MCF 10A (cell line): Measurements from ENCODE around the gene ANAPC2. TPM values are rescaled to one million over a fixed set of nuclear protein-coding genes. Genes with fewer than 3 reads are reported as not detected.
A peak's percentile ranks its signal among the peaks of the same experiment; 100 is the strongest.

Experiments used
- BruUV-seq: library from RNA; stranded (reverse); fragments of 400-500 nt; replicated peaks from 2 replicates; lab custom pipeline; 2021; lab: Mats Ljungman, UMichigan
- CTCF ChIA-PET: fragments of 300-600 bp; sonication (Branson Sonifier 250); formaldehyde crosslinking; extraction: SDS; loops from one replicate; lab custom pipeline; 2021; ENCODE audit warnings: antibody characterized with exemption, inconsistent platforms; lab: Yijun Ruan, JAX
- POLR2A ChIA-PET: fragments of 300-600, 350-650 bp; sonication (Branson Sonifier 250); formaldehyde crosslinking; extraction: SDS; loops from one replicate; lab custom pipeline; 2020; ENCODE audit warnings: antibody characterized with exemption, inconsistent platforms; lab: Yijun Ruan, JAX
- DNase-seq: peaks from one replicate; pipeline ENCODE4 v3.0.0-alpha.2; 2018; ENCODE audit not compliant: unreplicated experiment
- H3K27ac Mint-ChIP-seq: one replicate; pipeline ENCODE4 v1.8.0; 2022; ENCODE audit warnings: mild to moderate bottlenecking, low read depth, mixed read lengths; ENCODE audit not compliant: unreplicated experiment
- H3K27me3 Mint-ChIP-seq: one replicate; pipeline ENCODE4 v1.8.0; 2022; ENCODE audit warnings: mixed read lengths; ENCODE audit not compliant: insufficient read depth, unreplicated experiment
- H3K36me3 Mint-ChIP-seq: one replicate; pipeline ENCODE4 v1.8.0; 2022; ENCODE audit warnings: mild to moderate bottlenecking, moderate library complexity, mixed read lengths; ENCODE audit not compliant: insufficient read depth, unreplicated experiment
- H3K4me1 Mint-ChIP-seq: one replicate; pipeline ENCODE4 v1.8.0; 2022; ENCODE audit warnings: mixed read lengths; ENCODE audit not compliant: insufficient read depth, unreplicated experiment
- H3K4me3 Mint-ChIP-seq: one replicate; pipeline ENCODE4 v1.8.0; 2022; ENCODE audit warnings: mild to moderate bottlenecking, moderate library complexity, mixed read lengths; ENCODE audit not compliant: unreplicated experiment
- H3K9me3 Mint-ChIP-seq: one replicate; pipeline ENCODE4 v1.8.0; 2022; ENCODE audit warnings: mixed read lengths; ENCODE audit not compliant: unreplicated experiment
- CTCF ChIP-seq: fragments of 200-600 bp; IDR thresholded peaks from one replicate; pipeline ENCODE4 v1.8.0; 2022; ENCODE audit warnings: antibody characterized with exemption, mild to moderate bottlenecking; ENCODE audit not compliant: unreplicated experiment
- intact Hi-C: fragments of 100-400 bp; cut with micrococcal nuclease; formaldehyde crosslinking; loops from 2 replicates; pipeline ENCODE4 v1.14.1; 2022
- total RNA-seq: library from RNA; stranded (reverse); gene quantifications from 2 replicates; pipeline ENCODE4 v1.2.3, GENCODE V29; 2022

ANAPC2 gene
- total RNA-seq, 1 experiment from 2014 or later: 42.1 TPM

- CTCF ChIA-PET: interaction anchor here (0.6 to 1.1 kb wide), 5 partner anchors 23 to 1073 kb away, joined by 3 to 5 read pairs (median 3); partner anchors contain the start of gene RNF224
- Mint-ChIP-seq H3K9me3 (no peaks in the 10 kb centered on the region), H3K4me3 (peak overlapping the region; percentile 36), H3K27me3 (no peaks in the 10 kb centered on the region), H3K27ac (no peak overlapping the region), H3K4me1 (peaks cover 18% of the 10 kb centered on the region), H3K36me3 (peaks cover 10% of the 10 kb centered on the region)
- DNase-seq: no peak
- intact Hi-C loops: no loop called here
- BruUV-seq: no TSS peak
- POLR2A ChIA-PET: interaction anchor here (0.5 to 2.1 kb wide), 7 partner anchors 9 to 149 kb away, joined by 3 to 13 read pairs (median 3); partner anchors contain the start of genes NDOR1, TMEM203 and TUBB4B
- TF ChIP-seq CTCF: no peak
Measured at GRCh38 chr9:137195525-137196220, 7.3 kb upstream of the ANAPC2 start.

- peaks cover 18% of the 10 kb centered on the region for H3K4me1 Mint-ChIP-seq
- H3K9me3 Mint-ChIP-seq: no peaks in the 10 kb centered on the region
- BruUV-seq: no TSS peak
- TF ChIP-seq CTCF: no peak
- peaks cover 12% of the 10 kb centered on the region for H3K36me3 Mint-ChIP-seq
- DNase-seq: peak; percentile 54
- POLR2A ChIA-PET: interaction anchor here (0.5 to 2.1 kb wide), 10 partner anchors 10 to 150 kb away, joined by 3 to 13 read pairs (median 3); partner anchors contain the start of genes NDOR1, RNF224, TMEM203 and TUBB4B
- H3K27me3 Mint-ChIP-seq: no peaks in the 10 kb centered on the region
- intact Hi-C loops: no loop called here
- CTCF ChIA-PET: interaction anchor here (0.6 to 1.1 kb wide), 4 partner anchors 24 to 386 kb away, joined by 3 to 6 read pairs (median 4); partner anchors contain the start of gene RNF224
- no peak overlapping the region for H3K27ac Mint-ChIP-seq
- peak overlapping the region; percentile 36 for H3K4me3 Mint-ChIP-seq
Measured at GRCh38 chr9:137194909-137195308, 6.5 kb upstream of the ANAPC2 start.

- Mint-ChIP-seq H3K4me1 (peaks cover 19% of the 10 kb centered on the region), H3K9me3 (no peaks in the 10 kb centered on the region), H3K36me3 (peaks cover 14% of the 10 kb centered on the region), H3K27me3 (no peaks in the 10 kb centered on the region), H3K27ac (no peak overlapping the region), H3K4me3 (no peak overlapping the region)
- POLR2A ChIA-PET: interaction anchor here (0.7 to 2.1 kb wide), 5 partner anchors 10 to 47 kb away, joined by 3 to 13 read pairs (median 3); partner anchors contain the start of genes NDOR1, RNF224, TMEM203 and TUBB4B
- TF ChIP-seq CTCF: no peak
- no TSS peak for BruUV-seq
- CTCF ChIA-PET: interaction anchor here (0.5 to 0.7 kb wide), 3 partner anchors 8 to 85 kb away, joined by 3 to 6 read pairs (median 3); partner anchors contain the start of gene RNF224
- intact Hi-C loops: no loop called here
- no peak for DNase-seq
Measured at GRCh38 chr9:137194388-137194787, 6.0 kb upstream of the ANAPC2 start.

- intact Hi-C loops: no loop called here
- no TSS peak for BruUV-seq
- H3K4me3 Mint-ChIP-seq: no peak overlapping the region
- H3K9me3 Mint-ChIP-seq: no peaks in the 10 kb centered on the region
- ChIA-PET CTCF (interaction anchor here (0.5 to 0.7 kb wide), 2 partner anchors 9 to 166 kb away, joined by 3 read pairs; no protein-coding TSS in a partner anchor), POLR2A (no interaction called here)
- no peak for TF ChIP-seq CTCF
- H3K4me1 Mint-ChIP-seq: peaks cover 21% of the 10 kb centered on the region
- peaks cover 20% of the 10 kb centered on the region for H3K36me3 Mint-ChIP-seq
- no peak for DNase-seq
- no peaks in the 10 kb centered on the region for H3K27me3 Mint-ChIP-seq
- H3K27ac Mint-ChIP-seq: no peak overlapping the region
Measured at GRCh38 chr9:137193771-137194170, 5.4 kb upstream of the ANAPC2 start.
